ENCODE results near the gene ELP6. TPM values are rescaled to one million over a fixed set of nuclear protein-coding genes. Genes with fewer than 3 reads are reported as not detected.
A peak's percentile ranks its signal among the peaks of the same experiment; 100 is the strongest.
"Not testable (repeated sequence)": the region's sequence is repeated elsewhere in the genome, so short reads cannot be mapped to it uniquely, and the experiment has no call there.

ELP6 gene
- total and polyA plus RNA-seq, 2 donors (not counting 1 experiment from before 2014, with no cell fraction given) = 29.4 to 32.0 TPM

- Histone ChIP-seq H3K4me3 (ENCODE audit: control extremely low read depth in 1 of 5, extremely low read depth in 1 of 5, insufficient read depth in 1 of 5, low read depth in 2 of 5, low read length in 4 of 5) (no peak overlapping the region), H3K36me3 (replicated peaks in 1 of 2; ENCODE audit: control extremely low read depth in 1 of 2, control insufficient read depth in 1 of 2, extremely low read depth in 1 of 2, insufficient read depth in 2 of 2, low read length in 1 of 2) (peaks cover 0 to under 1% of the 10 kb centered on the region in 2 experiments), H3K4me1 (ENCODE audit: control insufficient read depth in 2 of 2, insufficient read depth in 2 of 2, low read length in 2 of 2) (peaks cover 0 to 9% of the 10 kb centered on the region in 2 donors), H3K9ac (ENCODE audit: low read length) (no peak overlapping the region), H3K9me3 (ENCODE audit: control extremely low read depth in 1 of 3, control insufficient read depth in 2 of 3, insufficient read depth in 1 of 3, low read length in 2 of 3) (peaks cover 0 to 17% (median 1%) of the 10 kb centered on the region in 3 donors), H3K27ac (ENCODE audit: low read length in 2 of 2) (no peak overlapping the region), H2AFZ (ENCODE audit: insufficient read depth, low read depth, low read length, poor library complexity, severe bottlenecking) (no peak overlapping the region), H3K4me2 (replicated peaks; ENCODE audit: low read depth, low read length, poor library complexity, severe bottlenecking) (peak overlapping the region; percentile 14), H3K79me2 (ENCODE audit: control insufficient read depth, insufficient read depth, low read length) (peaks cover 84% of the 10 kb centered on the region), H4K20me1 (ENCODE audit: control insufficient read depth, insufficient read depth, low read length, poor library complexity, severe bottlenecking) (peaks cover 54% of the 10 kb centered on the region), H3K27me3 (replicated peaks in 1 of 4; ENCODE audit: control extremely low read depth in 1 of 4, control insufficient read depth in 3 of 4, insufficient read depth in 4 of 4, low read length in 3 of 4) (no peaks in the 10 kb centered on the region)
- H3K27ac Mint-ChIP-seq = no peak overlapping the region
- no peaks in the 10 kb centered on the region for H3K27me3 Mint-ChIP-seq
- no CpG with 5 or more reads among the region's 1 CpG for WGBS (ENCODE audit: insufficient coverage)
- peaks cover 28% of the 10 kb centered on the region for H3K4me1 Mint-ChIP-seq
- peaks cover under 1% of the 10 kb centered on the region for H3K9me3 Mint-ChIP-seq (ENCODE audit: insufficient read depth)
- no peak for DNase-seq
- POLR2A ChIA-PET = no interaction called here
- intact Hi-C loops (cut with micrococcal nuclease) = no loop called here
- no peak for ATAC-seq (ENCODE audit: low read depth)
- CTCF ChIA-PET = interaction anchor here (0.8 kb wide), 1 partner anchor 78 kb away, joined by 3 read pairs; no protein-coding TSS in a partner anchor
- no peak overlapping the region for H3K4me3 Mint-ChIP-seq
- TF ChIP-seq EZH2 (IDR thresholded peaks at IDR 0.05; ENCODE audit: borderline replicate concordance, insufficient read depth, low read depth, low read length, poor library complexity, severe bottlenecking) (no peak), CTCF (IDR thresholded peaks at IDR 0.05) (no peak)
Observed at GRCh38 chr3:47464588-47464987, 48.9 kb downstream of the ELP6 start.

GRCh38 chr3:47459534-47460085, 53.9 kb downstream of the ELP6 start:
- peaks cover 23% of the 10 kb centered on the region for H3K4me1 Mint-ChIP-seq
- CTCF ChIA-PET; H3K27ac Mint-ChIP-seq; intact Hi-C loops (cut with micrococcal nuclease); H3K27me3 ChIP-seq (replicated peaks in 1 of 4; ENCODE audit: control extremely low read depth in 1 of 4, control insufficient read depth in 3 of 4, insufficient read depth in 4 of 4, low read length in 3 of 4); H3K9me3 Mint-ChIP-seq (ENCODE audit: insufficient read depth); H3K4me1 ChIP-seq (ENCODE audit: control insufficient read depth in 2 of 2, insufficient read depth in 2 of 2, low read length in 2 of 2); POLR2A ChIA-PET; DNase-seq; H3K27ac ChIP-seq (ENCODE audit: low read length in 2 of 2); H2AFZ ChIP-seq (ENCODE audit: insufficient read depth, low read depth, low read length, poor library complexity, severe bottlenecking); H3K27me3 Mint-ChIP-seq; H3K4me2 ChIP-seq (replicated peaks; ENCODE audit: low read depth, low read length, poor library complexity, severe bottlenecking); H3K9ac ChIP-seq (ENCODE audit: low read length); H3K4me3 Mint-ChIP-seq; H3K4me3 ChIP-seq (ENCODE audit: control extremely low read depth in 1 of 5, extremely low read depth in 1 of 5, insufficient read depth in 1 of 5, low read depth in 2 of 5, low read length in 4 of 5); H3K36me3 ChIP-seq (replicated peaks in 1 of 2; ENCODE audit: control extremely low read depth in 1 of 2, control insufficient read depth in 1 of 2, extremely low read depth in 1 of 2, insufficient read depth in 2 of 2, low read length in 1 of 2); ATAC-seq (ENCODE audit: low read depth): not testable (repeated sequence)
- 86% methylated on average over 4 of the region's 9 CpGs for WGBS (ENCODE audit: insufficient coverage)
- peaks cover 77% of the 10 kb centered on the region for H3K79me2 ChIP-seq (ENCODE audit: control insufficient read depth, insufficient read depth, low read length)
- H3K9me3 ChIP-seq (ENCODE audit: control extremely low read depth in 1 of 3, control insufficient read depth in 2 of 3, insufficient read depth in 1 of 3, low read length in 2 of 3) = peaks cover 0 to 17% (median 1%) of the 10 kb centered on the region in 3 donors
- H4K20me1 ChIP-seq (ENCODE audit: control insufficient read depth, insufficient read depth, low read length, poor library complexity, severe bottlenecking) = peaks cover 57% of the 10 kb centered on the region

Data from B cell (primary cell).